ENCODE measurements around the gene DGKG. TPM values are rescaled to one million over a fixed set of nuclear protein-coding genes. Genes with fewer than 3 reads are reported as not detected.

DGKG gene
- total RNA-seq, 1 donor from 2014 or later = 0.15 TPM

DNA sequence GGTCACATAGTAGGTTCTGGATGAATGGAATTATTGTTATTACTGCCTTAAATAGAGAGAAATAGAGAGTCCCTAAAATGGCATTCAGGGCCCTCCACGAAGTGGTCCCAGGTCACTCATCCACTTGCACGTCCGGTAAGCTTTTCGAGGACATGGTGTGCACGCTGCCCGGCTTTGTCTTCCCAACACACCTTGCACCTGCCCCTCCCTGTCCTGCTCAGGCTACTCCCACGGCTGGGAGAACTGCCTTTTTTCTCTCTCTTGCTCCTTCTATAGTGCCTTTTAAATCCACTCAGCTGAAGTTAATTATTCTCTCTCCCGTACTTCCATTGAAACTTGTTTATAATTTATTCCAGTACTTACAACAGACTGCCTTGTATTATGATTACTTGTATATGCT is 5.6 kb upstream of the DGKG start:
- no peak for DNase-seq (ENCODE audit: low read depth)

DNA sequence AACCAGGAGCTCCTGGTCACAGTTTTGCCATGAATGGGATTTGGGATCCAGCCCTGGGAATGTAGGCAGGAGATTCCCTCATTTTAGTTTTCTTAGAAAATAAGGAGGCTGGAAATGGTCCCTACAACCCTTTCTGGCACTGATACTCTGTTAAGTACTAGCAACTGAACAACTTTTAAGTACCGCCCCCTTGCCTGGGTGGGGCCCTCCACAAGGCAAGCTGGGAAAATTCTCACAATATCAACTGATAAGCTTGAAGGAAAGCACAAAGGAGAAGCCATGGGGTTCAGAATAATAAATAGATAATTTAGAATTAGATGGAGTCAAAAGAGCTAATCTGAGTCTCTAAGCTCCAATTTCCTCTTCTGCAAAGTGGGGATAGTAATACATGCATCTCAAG is 4.2 kb upstream of the DGKG start:
- DNase-seq (ENCODE audit: low read depth) = no peak

DNA sequence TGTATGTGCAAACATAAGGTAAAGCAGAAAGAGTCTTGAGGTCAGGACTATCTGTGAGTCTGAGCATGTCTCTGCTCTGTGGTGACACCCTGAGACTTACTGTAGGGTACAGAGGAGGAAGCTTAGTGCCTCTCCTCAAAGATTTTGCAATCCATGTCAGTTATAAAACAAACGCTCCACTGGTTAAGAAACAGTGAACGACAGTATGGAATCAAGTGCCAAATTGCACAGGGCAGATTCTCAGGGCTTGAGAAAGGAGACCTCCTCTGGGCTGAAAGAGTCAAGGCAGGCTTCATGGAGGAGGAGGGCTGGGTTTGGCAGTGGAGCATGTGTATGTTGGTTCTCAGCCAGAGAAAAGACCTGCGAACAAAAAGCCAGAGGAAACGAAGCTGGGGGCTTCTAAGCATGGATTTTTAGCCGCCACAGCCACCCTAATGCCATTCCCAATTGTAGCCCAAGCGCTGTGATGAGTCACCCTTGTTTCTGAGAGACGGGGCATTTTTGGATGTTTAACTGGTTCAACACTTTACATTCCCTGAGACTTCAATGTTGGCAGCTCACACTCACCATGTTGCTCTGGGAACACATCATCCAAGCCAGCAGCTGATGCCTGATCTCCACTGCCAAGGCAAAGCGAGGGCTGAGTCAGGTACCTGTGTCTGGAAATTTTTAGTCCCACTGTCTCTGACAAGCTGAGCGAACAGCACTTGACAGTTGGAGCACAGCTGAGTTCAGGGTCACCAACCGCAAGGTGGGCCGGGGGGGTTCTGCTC is 3.4 kb upstream of the DGKG start:
- DNase-seq (ENCODE audit: low read depth) = no peak

DNA sequence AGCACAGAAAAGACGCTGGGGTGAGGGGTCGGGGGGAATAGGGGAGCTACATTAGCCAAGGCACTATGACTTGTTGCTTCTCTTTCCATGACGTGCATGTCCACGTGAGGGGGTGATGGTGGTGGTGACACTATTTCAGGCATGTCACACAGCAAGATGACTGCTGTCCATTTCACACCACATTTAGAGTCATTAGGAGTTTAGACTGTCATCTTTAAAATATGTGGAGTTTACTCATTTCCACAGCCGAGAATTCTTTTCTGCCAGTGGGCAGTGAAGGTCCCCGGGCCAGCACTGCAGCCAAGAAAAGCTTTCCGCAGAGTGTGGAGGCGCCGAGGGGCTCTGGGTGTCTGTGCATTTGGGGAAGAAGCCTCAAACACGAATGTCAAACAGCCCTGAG is 954 bp upstream of the DGKG start:
- no peak for DNase-seq (ENCODE audit: low read depth)

DNA sequence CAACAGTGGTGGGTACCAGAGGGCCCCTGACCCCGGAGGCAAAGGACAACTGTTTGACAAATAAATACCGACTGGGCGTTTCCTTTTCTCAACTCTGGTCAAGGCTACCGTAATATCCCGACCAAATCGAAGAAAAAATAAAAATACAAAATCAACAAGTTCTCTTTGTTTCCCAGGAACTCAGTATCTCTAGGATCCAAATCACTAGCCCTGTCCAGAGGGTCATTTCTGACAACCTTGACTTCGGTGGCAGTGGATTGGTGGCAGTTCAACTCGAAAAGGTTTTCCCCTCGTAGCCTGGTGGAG is 456 bp upstream of the DGKG start:
- no peak for DNase-seq (ENCODE audit: low read depth)

DNA sequence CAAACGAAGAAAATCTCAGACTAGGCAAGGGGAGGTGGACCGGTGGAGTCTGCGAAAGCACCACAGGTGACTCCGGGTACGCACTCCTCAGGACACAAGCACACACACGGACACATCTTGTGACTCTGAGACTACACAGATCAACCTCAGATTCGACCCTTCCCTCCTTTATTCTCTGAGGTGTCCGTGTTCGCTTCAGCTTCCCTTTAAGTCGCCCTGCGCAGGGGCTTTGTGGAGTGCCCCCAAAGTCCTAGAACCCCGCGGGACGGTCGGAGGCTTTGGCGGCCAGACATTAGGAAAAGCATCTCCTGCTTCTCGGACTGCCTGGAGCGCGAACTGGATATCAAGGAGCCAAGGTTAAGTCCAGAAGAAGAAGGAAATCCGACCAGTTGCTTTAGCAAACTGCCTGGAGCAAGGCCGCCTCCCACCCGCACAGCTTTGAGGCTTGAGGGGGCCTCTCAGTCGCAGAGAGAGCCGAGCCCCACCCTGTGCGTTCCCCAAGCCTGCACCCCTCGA is 730 bp downstream of the DGKG start:
- no peak for DNase-seq (ENCODE audit: low read depth)

DNA sequence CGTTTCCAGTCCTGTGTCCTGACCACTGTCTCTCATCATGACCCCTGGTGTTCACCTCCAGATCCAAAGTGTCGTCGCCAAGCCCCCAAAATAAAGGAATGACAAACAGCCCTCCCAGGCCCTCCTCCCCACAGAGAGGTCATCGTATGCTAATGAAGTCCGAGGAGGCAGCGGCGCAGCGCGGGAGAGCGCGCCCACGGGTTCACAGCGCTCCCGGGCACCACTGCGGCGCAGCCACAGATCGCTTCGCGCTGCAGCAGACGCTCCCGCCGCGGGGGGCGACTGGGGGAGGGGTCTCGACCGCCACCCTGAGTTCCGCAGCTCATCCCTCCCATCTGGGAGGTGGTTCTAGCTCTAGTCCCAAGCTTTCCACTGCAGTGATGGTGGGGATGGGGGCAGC is 1.3 kb downstream of the DGKG start:
- no peak for DNase-seq (ENCODE audit: low read depth)

DNA sequence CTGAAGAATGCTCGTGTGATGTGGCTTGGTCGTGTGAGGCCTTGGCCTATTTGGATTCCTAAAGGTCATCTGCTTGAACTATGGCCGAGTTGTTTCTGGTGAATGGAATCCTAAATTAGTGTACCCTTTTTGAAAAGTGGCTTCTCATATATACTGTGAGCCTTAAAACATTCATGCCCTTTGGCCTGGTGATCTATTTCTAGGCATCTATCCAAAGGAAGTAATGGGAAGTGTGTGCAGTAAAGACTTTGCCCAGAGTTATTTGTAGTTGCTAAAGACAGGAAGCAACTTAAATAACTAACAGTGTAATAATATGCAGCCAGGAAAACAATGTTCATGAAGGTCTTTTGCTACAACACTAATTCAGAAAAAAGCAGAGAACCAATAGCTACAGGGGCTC is 3.0 kb downstream of the DGKG start:
- no peak for DNase-seq (ENCODE audit: low read depth)

DNA sequence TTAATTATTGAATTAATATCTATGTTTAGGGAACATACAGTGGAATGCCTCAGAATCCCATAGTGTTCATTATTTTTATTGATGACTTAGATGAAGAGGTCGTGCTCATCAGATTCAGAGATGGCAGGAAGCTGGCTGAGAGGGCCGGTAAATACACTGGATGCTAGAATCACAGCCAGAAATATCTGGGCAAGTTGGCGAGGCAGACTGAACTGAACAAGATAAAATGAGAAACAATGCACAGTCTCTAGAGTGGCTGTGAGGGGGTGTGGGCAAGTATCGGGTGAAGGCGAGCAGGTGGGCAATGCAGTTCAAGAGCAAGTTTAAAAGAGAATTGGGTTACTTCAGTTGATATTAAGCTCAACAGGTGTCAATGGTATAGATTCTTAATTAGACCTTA is 5.9 kb downstream of the DGKG start:
- no peak for DNase-seq (ENCODE audit: low read depth)

DNA sequence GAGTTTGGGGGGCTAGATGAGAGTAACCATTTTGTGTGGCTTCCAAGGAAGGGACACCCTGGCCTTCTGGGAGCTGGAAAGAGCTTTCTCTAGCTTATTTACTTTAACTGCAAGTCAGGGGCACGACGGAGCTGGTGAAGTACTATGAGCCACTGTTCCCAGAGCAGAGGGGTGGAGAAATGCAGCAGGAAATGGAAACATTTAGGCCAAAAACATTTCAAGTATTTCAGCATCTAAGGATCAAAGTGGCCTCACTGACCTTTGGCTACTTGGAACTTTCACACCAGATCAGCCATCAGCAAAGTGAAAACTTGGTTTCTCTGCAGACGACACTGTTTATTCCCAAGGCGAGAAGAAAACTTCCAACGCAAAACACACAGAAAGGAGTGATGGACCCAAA is 7.9 kb downstream of the DGKG start:
- no peak for DNase-seq (ENCODE audit: low read depth)

DNA sequence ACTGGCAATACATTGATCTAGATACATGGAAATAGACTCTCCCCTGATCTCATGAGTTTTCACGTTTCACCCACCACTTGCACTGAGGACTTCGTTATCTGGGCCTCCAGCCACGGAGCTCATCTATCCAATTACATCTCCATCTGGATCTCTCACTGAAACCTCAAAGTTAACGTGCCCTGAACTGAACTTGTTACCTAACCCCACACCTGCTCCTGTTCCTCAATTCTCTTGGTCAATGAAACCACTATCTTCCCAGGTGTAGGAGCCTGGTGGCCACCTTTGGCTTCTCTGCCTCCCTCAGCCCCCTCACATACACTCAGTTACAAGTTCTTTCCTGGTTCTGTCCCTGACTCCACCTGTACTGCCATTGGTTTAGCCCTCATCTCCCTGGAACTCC is 9.7 kb downstream of the DGKG start:
- no peak for DNase-seq (ENCODE audit: low read depth)

DNA sequence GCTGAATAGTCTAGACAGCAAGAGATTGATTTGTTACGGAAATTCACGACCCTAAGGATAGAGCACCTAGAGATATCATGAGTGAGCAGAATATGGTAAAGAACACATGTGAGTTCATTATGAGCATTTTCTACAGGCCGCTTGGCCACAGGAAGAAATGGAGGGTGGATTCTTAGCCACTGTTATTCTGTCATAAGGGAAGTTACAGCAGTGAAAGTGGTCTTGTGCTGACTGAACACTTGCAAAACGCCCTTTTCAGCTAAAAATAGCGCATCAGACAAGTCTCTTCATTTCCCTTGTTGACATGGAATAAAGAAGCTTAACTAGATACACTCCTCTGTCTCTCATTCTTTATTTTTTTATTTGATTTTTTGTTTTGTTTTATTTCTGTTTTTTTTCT is 19.8 kb downstream of the DGKG start:
- no peak for DNase-seq (ENCODE audit: low read depth)

DNA sequence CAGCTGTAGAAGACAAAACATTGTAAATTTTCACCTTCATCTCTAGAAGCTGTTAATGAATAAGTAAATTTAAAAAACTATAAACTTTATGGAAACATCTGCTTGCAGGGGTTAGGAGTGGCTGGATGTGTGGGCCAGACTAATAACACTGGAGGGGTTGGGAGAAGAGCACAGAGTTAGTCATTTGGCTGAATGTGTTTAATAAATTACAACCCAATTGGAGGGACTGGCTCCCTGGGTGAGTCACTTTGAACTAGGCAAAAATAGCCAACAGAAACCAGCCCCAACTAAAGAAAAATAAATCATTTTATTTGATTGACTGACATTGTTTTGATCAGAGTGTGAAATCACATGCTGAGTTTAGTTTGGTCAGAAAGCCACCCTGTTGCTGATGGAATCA is 21.8 kb downstream of the DGKG start:
- peak; percentile 65 for DNase-seq (ENCODE audit: low read depth)

DNA sequence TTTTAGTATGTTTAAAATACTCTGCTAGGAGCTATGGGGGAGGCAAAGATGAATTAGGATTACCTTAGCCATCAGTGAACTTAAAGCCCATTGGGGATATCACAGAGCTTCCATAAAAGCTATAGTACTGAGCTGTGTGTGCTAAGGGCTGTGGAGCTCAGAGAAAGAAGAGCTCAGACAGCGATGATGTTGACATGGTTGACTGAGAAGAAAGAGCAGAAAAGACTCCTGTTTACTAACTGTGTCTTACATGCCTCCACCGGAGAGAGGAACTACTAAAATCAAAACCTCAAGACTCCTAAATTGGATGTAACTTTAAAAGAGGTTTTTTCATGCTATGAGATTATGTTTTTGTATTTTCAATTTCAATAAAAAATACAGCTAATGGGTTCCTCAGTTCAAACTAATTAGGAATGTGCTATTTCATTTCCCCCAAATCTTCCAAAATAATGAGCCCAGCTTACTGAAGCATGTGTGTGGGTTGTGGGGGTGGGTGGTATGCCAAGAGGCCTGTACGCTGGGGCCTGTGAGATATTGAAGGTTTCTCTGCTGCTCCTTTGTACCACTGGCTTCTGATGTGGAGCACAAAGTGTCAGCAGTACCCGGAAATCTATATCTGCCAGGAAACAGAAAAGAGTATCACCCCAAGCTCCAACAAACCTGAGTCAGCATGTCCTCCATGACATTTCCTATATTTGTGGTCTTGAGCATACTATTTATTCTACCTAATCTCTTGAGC is 22.7 kb downstream of the DGKG start:
- DNase-seq (ENCODE audit: low read depth) = no peak

DNA sequence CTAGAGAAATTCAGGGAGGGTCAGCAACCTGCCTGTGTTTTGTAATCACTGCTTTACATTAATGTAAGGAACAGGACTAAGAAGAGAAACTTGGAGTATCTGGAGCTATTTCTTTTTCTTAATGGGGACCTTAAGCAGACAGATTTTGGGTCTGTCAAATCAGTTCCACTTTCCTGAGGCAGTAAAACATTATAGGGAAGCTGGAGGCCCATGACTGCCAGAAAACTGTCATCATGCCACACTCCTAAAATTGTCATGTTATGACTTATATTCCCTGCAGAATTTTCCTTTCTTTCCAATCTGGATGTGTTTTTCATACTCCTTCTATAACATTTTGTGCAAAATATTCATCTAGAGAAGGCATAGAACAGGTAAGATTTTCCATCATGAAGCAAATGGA is 28.8 kb downstream of the DGKG start:
- no peak for DNase-seq (ENCODE audit: low read depth)

DNA sequence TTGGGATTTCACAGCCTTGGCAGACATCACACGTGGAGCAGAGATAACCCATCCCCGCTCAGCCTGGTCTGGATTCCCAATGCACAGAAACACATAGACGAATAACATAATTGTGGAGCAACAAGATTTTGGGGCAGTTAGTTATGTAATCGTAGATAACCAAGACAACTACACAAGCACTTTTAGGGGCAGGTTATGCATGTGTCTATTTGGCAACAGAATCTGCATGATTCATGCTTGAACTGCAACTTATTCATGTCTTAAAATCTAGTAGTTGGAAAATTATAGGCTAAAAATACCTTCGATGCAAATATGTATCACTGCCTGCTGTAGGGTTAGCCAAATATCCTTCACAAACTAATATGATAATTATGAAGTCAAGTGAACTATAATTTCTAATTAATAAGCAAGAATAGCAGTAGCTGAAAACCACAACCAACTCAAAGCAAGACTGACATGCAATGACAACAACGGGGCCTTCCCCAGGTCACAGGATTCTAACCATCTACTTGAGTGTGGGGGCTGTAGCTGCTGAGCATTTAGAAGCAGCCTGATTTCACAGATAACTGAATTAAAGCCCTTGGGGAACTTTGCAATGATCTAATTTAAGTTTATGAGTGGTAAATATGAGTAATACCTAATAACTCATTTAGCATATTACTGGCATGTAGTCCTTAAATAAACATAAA is 31.1 kb downstream of the DGKG start:
- DNase-seq (ENCODE audit: low read depth) = no peak

DNA sequence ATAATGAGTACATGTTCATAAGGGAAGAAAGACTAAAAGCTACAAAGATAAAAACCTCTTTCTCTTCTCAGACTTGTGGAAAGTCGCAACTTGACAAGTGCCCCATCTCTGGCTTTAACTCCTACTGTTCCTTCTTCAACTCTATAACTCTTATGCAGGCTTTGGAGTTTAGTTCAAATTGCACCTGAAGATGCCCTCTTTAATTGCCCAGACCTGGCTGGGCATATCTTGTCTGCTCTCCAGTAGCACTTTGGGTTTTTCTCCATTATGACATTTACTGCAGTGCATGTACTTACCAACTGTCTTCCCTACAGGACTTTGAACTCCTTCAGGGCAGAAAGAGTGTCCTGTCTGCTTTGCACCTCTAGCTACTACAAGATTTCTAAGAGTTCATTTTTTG is 32.4 kb downstream of the DGKG start:
- no peak for DNase-seq (ENCODE audit: low read depth)

DNA sequence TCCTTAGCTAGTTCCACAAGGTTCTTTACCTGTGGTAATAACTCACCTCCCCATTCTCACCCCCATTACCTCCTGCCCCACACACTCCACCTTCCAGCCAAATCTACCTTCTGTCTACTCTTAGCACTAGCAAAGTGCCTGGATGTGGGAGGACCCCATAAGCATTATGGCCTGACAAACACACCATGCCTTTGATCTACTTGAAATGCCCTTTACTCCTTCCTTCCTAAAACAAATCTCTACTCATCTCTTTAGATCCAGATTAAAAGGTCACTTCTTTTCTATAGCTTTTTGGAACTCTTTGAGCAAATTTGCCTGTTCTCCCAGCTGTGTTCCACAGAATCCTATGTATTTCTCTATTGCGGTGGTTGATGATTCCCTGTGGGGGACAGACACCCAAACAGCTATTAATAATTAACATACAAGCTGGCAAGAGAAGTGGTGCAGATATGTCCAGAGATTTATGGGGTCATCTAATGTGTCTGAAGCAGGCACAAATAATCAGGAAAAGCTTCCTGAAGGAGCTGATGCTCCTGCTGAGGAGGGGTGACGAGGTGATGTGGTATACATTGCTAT is 34.0 kb downstream of the DGKG start:
- DNase-seq (ENCODE audit: low read depth) = peak; percentile 4

DNA sequence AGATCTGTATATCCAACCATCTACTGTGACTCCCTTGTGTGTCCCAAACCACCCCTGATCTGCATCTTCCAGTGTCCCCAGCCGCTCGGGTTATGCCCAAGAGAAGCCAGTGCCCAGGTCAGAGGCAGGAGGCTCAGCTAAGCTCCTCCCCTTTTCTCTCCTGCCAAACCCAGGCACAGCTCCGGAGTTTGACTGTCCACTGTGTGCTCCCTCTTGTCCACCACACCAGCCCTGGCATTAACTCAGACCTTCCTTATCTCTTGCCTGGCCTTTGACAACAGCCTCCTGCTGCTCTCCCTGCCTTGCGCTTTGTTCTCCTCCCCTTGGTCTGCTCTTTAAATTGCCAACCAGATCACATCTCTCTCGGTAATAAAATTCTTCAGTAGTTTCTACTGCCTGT is 39.3 kb downstream of the DGKG start:
- no peak for DNase-seq (ENCODE audit: low read depth)

DNA sequence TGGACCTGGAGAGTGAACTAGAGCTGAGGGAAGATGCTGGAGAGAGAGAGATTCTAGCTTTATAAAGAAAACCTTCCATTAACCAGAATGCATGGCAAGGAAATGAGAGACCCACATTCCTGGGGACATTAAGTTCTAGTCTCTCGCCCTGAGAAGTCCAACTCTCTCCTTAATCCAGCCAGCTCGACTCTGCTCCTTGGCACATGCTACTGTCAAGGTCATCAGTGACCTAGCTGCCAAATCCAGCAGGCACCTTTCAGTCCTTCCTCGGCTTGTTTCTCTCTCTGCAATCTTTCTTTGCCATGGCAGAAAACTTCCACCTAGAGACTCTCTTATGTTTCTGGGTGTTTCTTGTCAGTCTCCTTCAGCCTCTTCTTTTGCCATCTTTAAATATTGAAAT is 40.3 kb downstream of the DGKG start:
- DNase-seq (ENCODE audit: low read depth) = no peak

DNA sequence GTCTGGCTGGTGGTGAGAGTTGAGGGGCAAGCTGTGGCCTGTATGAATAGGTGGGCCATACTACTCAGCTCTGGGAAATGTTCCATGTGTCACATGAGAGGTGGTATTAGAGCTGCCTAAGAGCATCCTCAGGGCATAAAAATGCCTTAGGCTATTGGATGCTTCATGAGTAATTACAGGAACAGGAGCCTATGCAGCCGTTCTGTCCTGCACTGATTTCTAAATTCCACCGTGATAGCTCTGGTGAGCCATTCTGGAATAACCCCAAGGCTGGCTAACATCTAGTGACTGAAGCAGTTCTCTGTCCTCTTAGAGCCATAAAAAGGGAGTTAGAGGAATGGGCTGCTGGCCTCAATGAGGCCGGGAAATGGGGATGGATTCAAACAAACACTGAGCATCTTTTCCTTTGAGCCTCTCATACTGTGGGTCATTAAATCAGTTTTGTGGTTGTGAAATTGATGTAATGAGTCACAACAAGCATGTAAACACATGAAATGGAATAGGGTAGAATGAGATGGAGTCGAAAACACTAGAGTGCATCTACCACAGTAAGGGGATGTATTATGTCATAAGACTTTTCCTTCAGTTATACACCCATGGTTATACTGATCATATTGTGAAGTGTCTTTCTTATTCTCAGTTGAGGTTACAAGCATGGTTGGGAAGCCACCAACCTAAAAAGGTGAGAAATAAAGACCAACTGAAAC is 41.0 kb downstream of the DGKG start:
- peak; percentile 9 for DNase-seq (ENCODE audit: low read depth)

DNA sequence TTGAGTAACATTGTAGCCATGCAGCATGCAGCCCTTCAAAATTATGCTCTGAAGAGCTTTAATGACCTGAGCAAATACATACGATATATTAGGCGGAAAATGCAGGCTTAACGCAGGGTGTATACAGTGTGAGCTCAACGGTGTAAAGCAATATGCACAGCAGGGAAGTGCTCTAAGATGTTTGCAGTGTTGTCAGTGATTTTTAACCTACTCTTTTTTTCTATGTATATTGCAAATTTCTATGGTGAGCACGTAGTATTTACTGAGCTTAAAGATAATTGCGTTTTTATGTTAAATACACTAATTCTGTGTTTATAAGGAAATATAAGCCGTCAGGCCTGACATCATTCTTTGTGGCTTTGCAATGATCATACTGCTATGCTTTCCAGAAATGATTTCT is 42.1 kb downstream of the DGKG start:
- DNase-seq (ENCODE audit: low read depth) = no peak
